Activated T-cell treated with anti-CD3 and anti-CD28 coated beads, Interleukin-2, amount 50 U/mL, for 24 hours (primary cell): ENCODE data around the gene ANXA4.
"Not testable (repeated sequence)": the region's sequence is repeated elsewhere in the genome, so short reads cannot be mapped to it uniquely, and the experiment has no call there.

ENCODE experiments used
- DNase-seq: peaks from one replicate; pipeline ENCODE4 v3.0.0-alpha.2; 2020
- H3K27ac Mint-ChIP-seq: 2 replicates; pipeline ENCODE4 v1.8.0; 2020; ENCODE audit warnings: mild to moderate bottlenecking, mixed read lengths
- H3K27me3 Mint-ChIP-seq: 2 replicates; pipeline ENCODE4 v1.8.0; 2020; ENCODE audit warnings: mixed read lengths
- H3K36me3 Mint-ChIP-seq: 2 replicates; pipeline ENCODE4 v1.8.0; 2020; ENCODE audit warnings: low read depth, mixed read lengths
- H3K4me1 Mint-ChIP-seq: 2 replicates; pipeline ENCODE4 v1.8.0; 2020; ENCODE audit warnings: low read depth, mixed read lengths
- H3K4me3 Mint-ChIP-seq: 2 replicates; pipeline ENCODE4 v1.8.0; 2020; ENCODE audit warnings: mild to moderate bottlenecking, moderate library complexity, mixed read lengths
- H3K9me3 Mint-ChIP-seq: 2 replicates; pipeline ENCODE4 v1.8.0; 2020; ENCODE audit warnings: mixed read lengths

The ANXA4 gene

DNA sequence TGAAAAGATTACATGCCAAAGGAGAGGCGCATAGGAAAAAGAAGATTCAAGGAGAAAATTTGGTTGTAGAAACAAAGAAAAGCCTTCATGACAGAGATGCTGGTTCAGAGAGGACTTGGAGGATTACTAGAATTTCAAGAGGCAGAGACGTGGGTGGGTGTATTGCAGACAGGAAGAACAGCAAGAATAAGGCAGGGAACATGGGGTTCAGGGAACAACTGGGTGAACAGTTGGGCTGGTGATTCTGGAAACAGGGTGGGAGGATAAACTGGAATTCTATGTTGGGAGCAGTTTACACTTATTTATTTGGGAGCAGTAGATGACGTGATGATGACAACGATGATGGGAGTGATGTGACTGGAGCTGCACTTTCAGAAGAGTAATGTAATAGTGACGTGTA lies 69.1 kb downstream of the ANXA4 start:
- Mint-ChIP-seq H3K9me3 (no peaks in the 10 kb centered on the region), H3K4me3 (no peak overlapping the region), H3K36me3 (peaks cover 2% of the 10 kb centered on the region), H3K27ac (no peak overlapping the region), H3K27me3 (no peaks in the 10 kb centered on the region), H3K4me1 (no peaks in the 10 kb centered on the region)
- no peak for DNase-seq

GRCh38 chr2:69811591-69811990 lies 69.7 kb downstream of the ANXA4 start:
- H3K27ac Mint-ChIP-seq: no peak overlapping the region
- no peaks in the 10 kb centered on the region for H3K4me1 Mint-ChIP-seq
- H3K36me3 Mint-ChIP-seq: no peaks in the 10 kb centered on the region
- no peaks in the 10 kb centered on the region for H3K9me3 Mint-ChIP-seq
- DNase-seq: no peak
- no peak overlapping the region for H3K4me3 Mint-ChIP-seq
- no peaks in the 10 kb centered on the region for H3K27me3 Mint-ChIP-seq

GRCh38 chr2:69815717-69816116 lies 73.8 kb downstream of the ANXA4 start:
- Mint-ChIP-seq H3K4me3 (no peak overlapping the region), H3K36me3 (peaks cover 5% of the 10 kb centered on the region), H3K9me3 (no peaks in the 10 kb centered on the region), H3K4me1 (peaks cover 4% of the 10 kb centered on the region), H3K27ac (no peak overlapping the region), H3K27me3 (no peaks in the 10 kb centered on the region)
- DNase-seq: no peak

DNA sequence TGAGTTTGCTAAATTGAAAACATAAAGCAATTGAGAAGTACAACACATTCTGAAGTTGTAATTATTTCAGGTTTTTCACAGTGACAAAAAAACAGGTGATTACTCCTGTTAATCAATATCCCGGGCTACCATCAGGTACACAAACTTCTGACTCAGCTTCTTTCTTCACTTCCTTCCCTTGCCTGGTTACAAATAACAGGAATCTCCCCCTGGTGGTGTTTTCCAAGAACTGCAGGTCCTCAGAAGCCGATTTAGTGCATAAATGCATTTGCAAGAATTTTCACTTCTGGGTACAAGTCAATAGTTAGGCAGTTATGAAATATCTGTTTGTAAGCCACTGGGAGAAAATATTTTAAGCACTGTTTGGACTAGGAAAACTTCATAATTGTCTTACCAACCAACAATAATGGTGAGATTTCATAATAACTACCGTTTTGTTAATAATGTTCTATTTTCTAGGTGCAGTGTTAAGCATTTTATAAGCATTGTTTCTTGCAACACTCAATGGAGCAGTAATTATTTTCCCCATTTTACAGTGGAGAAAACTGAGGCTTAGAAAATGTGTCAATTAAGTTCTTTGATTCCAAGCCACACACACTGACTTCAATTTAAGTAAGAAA lies 75.1 kb downstream of the ANXA4 start:
- H3K36me3 Mint-ChIP-seq: peaks cover 10% of the 10 kb centered on the region
- peak; percentile 51 for DNase-seq
- H3K4me1 Mint-ChIP-seq: peaks cover 4% of the 10 kb centered on the region
- H3K9me3 Mint-ChIP-seq: no peaks in the 10 kb centered on the region
- H3K27me3 Mint-ChIP-seq: no peaks in the 10 kb centered on the region
- no peak overlapping the region for H3K4me3 Mint-ChIP-seq
- no peak overlapping the region for H3K27ac Mint-ChIP-seq

GRCh38 chr2:69817729-69818501 lies 76.0 kb downstream of the ANXA4 start:
- peaks cover 4% of the 10 kb centered on the region for H3K4me1 Mint-ChIP-seq
- H3K36me3 Mint-ChIP-seq: peaks cover 10% of the 10 kb centered on the region
- no peak for DNase-seq
- no peaks in the 10 kb centered on the region for H3K9me3 Mint-ChIP-seq
- no peaks in the 10 kb centered on the region for H3K27me3 Mint-ChIP-seq
- no peak overlapping the region for H3K4me3 Mint-ChIP-seq
- no peak overlapping the region for H3K27ac Mint-ChIP-seq

DNA sequence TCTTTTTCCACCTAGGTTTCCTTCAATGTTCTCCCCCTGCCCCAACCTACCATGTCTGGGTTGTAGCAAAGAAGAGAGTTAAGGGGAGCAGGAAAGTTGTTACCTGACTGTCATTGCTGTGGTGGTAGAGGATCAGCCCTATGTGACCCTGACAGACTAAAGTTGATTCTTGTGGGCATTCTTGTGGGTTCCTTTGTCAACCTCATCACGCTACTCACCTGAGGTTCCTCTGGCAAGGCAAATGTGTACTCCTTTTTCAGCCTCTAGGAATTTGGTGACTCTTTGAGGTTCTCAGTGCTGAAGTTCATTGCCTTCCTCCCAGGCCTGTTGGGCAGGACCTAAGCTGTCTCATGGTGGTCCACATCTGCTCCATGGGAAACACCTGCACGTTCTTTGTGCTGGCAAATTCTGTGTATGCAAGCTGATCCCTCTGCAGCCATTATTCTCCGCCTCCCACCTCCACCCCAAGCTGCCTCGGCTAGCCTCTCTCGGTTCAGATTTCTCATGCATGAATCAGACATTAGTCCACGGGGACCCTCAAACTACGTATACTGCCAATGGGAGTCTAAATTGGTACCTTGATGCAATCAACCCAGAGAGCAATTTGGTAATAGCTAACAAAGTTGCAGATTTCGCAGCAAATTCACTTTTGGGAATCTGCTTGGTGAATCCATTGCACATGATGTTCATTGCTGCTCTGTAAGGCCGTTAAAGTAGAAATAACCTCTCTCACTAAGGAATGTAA lies 86.0 kb downstream of the ANXA4 start:
- no peaks in the 10 kb centered on the region for H3K27me3 Mint-ChIP-seq
- peak overlapping the region; percentile 86 for H3K4me3 Mint-ChIP-seq
- no peak for DNase-seq
- peaks cover 43% of the 10 kb centered on the region for H3K4me1 Mint-ChIP-seq
- H3K27ac Mint-ChIP-seq: peak overlapping the region; percentile 96
- no peaks in the 10 kb centered on the region for H3K9me3 Mint-ChIP-seq
- H3K36me3 Mint-ChIP-seq: peaks cover 27% of the 10 kb centered on the region

DNA sequence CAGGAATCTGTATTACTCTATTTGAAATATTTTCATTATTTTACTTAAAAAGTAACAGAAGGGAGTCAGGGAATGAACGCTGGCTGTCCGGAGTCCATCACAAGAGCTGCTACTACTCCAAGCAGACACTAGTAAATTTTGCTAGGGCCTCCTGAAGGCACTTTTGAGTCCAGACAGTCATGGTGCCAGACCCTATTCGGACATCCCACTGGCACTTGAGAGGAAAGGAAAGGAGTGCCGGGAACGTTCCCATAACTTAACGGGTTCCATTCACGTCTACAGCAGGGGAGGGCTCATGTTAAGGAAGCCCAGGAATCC lies 87.0 kb downstream of the ANXA4 start:
- Mint-ChIP-seq H3K4me3 (peak overlapping the region; percentile 86), H3K4me1 (peaks cover 52% of the 10 kb centered on the region), H3K27me3 (no peaks in the 10 kb centered on the region), H3K9me3 (no peaks in the 10 kb centered on the region), H3K36me3 (peaks cover 36% of the 10 kb centered on the region), H3K27ac (peak overlapping the region; percentile 96)
- no peak for DNase-seq

DNA sequence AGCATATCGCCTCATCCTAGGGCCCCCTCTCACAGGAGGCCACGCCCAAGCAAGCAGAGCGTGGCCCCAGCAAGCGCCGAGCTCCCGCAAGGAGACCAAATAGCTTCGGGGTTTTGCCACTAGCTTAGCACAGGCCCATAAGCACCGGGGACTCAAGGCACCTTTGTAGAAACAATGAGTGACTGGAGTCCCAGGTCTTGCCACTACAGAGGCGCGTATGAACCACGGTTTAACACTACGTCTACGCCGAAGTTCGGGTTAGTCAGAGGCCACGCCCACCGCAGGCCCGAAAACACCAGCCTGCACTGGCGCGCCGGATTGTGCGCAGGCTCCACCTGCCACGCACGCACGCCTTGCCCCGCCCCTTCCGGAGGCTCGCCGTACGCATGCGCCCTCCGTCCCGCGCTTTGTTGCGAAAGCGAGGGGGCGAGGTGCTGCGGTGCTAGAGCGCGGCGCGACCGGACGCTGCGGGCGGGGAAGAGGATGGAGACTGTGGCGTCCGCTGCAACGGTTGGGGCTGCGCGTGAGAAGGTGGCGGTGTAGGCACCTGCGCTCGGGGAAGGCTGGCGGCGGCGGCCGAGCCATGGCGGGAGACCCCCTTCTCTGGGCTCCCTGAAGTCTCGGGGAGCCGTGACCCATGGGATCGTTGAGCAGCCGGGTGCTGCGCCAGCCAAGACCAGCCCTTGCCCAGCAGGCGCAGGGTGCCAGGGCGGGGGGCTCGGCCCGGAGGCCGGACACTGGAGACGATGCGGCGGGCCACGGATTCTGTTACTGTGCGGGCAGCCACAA lies 87.5 kb downstream of the ANXA4 start, which contains the start of gene GMCL1:
GMCL1 (plus strand) TSS at position 405 of the 789 bp plus-strand sequence; CDS start at position 638, 233 bp downstream.
- no peaks in the 10 kb centered on the region for H3K27me3 Mint-ChIP-seq
- H3K27ac Mint-ChIP-seq: peak within 1 kb of the TSS; percentile 96
- peak within 1 kb of the TSS; percentile 86 for H3K4me3 Mint-ChIP-seq
- peaks cover 41% of the 10 kb centered on the region for H3K36me3 Mint-ChIP-seq
- peak; percentile 99 for DNase-seq
- H3K4me1 Mint-ChIP-seq: peaks cover 57% of the 10 kb centered on the region
- no peaks in the 10 kb centered on the region for H3K9me3 Mint-ChIP-seq

GRCh38 chr2:69830045-69830905 lies 88.3 kb downstream of the ANXA4 start:
- Mint-ChIP-seq H3K27me3 (no peaks in the 10 kb centered on the region), H3K36me3 (peaks cover 48% of the 10 kb centered on the region), H3K4me1 (peaks cover 64% of the 10 kb centered on the region), H3K4me3 (peak overlapping the region; percentile 86), H3K27ac (peak overlapping the region; percentile 96), H3K9me3 (no peaks in the 10 kb centered on the region)
- no peak for DNase-seq

- Mint-ChIP-seq H3K27ac (peak overlapping the region; percentile 85), H3K4me1 (peaks cover 70% of the 10 kb centered on the region), H3K36me3 (peaks cover 52% of the 10 kb centered on the region), H3K4me3 (peak overlapping the region; percentile 86)
- not testable (repeated sequence) for DNase-seq, H3K27me3 Mint-ChIP-seq, H3K9me3 Mint-ChIP-seq
Measured at GRCh38 chr2:69830906-69831241, 88.9 kb downstream of the ANXA4 start.

DNA sequence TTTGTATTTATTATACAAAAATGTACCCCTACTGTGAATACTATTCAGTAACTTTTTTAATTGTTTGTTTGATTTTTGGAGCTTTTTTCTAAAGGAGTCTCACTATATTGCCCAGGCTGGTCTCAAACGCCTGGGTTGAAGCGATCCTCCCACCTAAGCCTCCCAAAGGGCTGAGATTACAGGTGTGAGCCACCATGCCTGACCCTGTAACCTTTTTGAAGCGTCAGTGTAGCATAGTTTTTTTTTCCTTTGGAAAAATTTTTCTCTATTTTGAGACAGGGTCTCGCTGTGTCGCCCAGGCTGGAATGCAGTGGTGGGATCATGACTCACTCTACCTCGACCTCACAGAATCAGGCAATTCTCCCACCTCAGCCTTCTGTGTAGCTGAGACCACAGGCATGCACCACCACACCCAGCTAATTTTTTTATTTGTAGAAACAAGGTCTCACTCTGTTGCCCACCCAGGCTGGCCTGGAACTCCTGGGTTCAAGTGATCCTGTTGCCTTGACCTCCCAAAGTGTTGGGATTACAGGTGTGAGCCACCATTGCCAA lies 89.5 kb downstream of the ANXA4 start:
- Mint-ChIP-seq H3K27ac (no peak overlapping the region), H3K4me1 (peaks cover 76% of the 10 kb centered on the region), H3K4me3 (peak overlapping the region; percentile 86), H3K9me3 (no peaks in the 10 kb centered on the region), H3K27me3 (no peaks in the 10 kb centered on the region), H3K36me3 (peaks cover 54% of the 10 kb centered on the region)
- no peak for DNase-seq

- Mint-ChIP-seq H3K9me3 (no peaks in the 10 kb centered on the region), H3K36me3 (peaks cover 69% of the 10 kb centered on the region), H3K27me3 (no peaks in the 10 kb centered on the region), H3K4me1 (peaks cover 69% of the 10 kb centered on the region), H3K27ac (no peak overlapping the region), H3K4me3 (no peak overlapping the region)
- DNase-seq: no peak
Measured at GRCh38 chr2:69833752-69834151, 91.8 kb downstream of the ANXA4 start.

- no peaks in the 10 kb centered on the region for H3K27me3 Mint-ChIP-seq
- DNase-seq: no peak
- H3K36me3 Mint-ChIP-seq: peaks cover 76% of the 10 kb centered on the region
- H3K27ac Mint-ChIP-seq: no peak overlapping the region
- H3K4me1 Mint-ChIP-seq: peaks cover 63% of the 10 kb centered on the region
- H3K9me3 Mint-ChIP-seq: no peaks in the 10 kb centered on the region
- H3K4me3 Mint-ChIP-seq: no peak overlapping the region
Measured at GRCh38 chr2:69835666-69836065, 93.7 kb downstream of the ANXA4 start.
